ENCODE results near the gene ROPN1B.

The ROPN1B gene

DNA sequence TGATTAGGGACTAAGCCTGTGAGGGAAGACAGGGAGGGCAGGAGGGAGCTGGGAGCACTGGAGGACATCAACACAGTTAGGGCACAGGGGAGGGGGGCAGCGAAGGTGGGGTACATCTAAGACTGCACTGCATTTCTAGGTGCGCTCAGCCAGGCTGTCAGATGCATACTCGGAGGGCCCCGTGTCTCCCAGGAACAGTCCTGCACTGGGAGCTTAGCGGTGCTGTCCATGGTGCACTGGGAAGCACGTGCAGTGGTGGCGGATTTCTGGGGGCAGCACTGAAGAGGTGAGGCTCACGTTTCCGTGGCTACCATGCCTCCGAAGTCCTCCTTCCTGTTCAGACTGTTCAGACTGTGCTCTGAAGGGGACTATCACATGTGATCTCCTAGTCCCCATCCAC, 54.4 kb downstream of the ROPN1B start:
- peaks cover 20% of the 10 kb centered on the region for H3K36me3 Mint-ChIP-seq
- no peak overlapping the region for H3K4me3 Mint-ChIP-seq
- no peak for ATAC-seq (ENCODE audit: low read depth)
- no peaks in the 10 kb centered on the region for H3K27me3 Mint-ChIP-seq
- peaks cover 17% of the 10 kb centered on the region for H3K4me1 Mint-ChIP-seq
- no peak for DNase-seq (ENCODE audit: low spot score in 2 of 2)
- peaks cover 6% of the 10 kb centered on the region for H3K9me3 Mint-ChIP-seq
- H3K27ac Mint-ChIP-seq, result no peak overlapping the region

DNA sequence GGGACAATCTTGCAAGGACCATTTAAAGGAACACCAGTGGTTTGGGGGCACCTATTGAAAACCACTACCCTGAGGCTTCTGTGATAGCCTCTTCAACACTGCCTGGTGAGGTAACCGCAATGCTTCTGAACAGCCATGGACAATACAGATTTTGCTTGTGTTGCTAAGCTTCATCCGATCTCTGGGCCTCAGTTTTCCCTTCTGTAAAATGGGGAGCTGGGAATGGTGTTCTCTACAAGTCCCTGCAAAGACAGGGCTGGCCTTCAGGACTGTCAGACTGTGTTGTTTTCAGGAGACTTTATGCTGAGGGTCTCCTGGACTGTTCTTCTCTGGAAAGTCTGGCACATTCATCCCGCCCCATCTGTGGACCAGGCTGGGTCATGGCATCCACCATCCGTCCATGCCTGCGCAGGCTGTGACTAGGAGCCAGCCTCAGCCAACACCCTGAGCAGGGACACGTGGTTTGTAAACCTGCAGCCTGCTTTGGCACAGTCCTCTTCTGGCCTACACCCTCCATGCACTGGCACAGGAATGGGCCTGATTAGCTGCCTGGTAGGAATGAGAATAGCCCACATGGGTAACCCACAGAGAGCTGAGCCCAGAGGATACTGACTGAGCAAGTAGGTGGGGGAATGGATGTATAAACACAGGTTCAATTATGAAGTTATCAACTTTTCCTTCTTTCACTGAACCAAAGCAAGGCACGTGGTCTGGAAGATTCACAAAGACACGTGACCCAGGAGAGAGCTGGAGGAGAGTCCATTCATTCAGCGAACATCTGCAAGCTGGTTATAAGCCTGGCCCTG, 55.3 kb downstream of the ROPN1B start:
- DNase-seq (ENCODE audit: low spot score in 2 of 2) (no peak), ATAC-seq (ENCODE audit: low read depth) (no peak)
- H3K9me3 Mint-ChIP-seq, result peaks cover 6% of the 10 kb centered on the region
- H3K27ac Mint-ChIP-seq, result no peak overlapping the region
- peaks cover 17% of the 10 kb centered on the region for H3K4me1 Mint-ChIP-seq
- H3K4me3 Mint-ChIP-seq, result no peak overlapping the region
- peaks cover 25% of the 10 kb centered on the region for H3K36me3 Mint-ChIP-seq
- no peaks in the 10 kb centered on the region for H3K27me3 Mint-ChIP-seq

DNA sequence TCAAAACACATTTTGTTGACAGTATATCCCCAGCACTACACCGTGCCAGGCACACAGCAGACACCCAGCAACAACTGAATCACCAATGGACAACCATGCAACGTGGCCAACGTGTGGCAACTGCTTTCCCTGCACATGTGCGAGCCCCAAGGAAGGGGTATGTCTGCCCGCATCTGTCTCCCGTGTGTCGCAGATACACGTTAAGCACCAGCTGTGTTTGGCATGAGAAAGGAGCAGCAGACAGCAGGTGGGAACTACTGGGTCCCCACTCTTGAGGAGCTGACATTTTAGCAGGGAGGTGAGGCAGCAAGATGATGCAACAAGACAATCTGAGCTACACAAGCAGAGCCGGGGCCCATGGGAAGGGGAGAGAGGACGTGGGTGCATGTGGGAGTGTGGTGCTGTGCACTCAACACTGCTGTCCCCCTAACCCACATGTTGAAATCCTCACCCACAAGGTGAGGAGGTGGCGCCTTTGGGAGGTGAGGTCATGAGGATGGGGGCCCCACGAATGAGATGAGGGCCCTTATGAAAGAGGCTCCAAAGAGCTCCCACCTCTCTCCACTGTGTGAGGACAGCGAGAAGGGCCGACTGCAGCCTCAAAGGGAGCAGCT, 56.2 kb downstream of the ROPN1B start:
- Mint-ChIP-seq H3K4me1 (peaks cover 17% of the 10 kb centered on the region), H3K27ac (no peak overlapping the region), H3K36me3 (peaks cover 30% of the 10 kb centered on the region), H3K9me3 (peaks cover 6% of the 10 kb centered on the region), H3K27me3 (no peaks in the 10 kb centered on the region), H3K4me3 (no peak overlapping the region)
- ATAC-seq (ENCODE audit: low read depth), result no peak
- no peak for DNase-seq (ENCODE audit: low spot score in 2 of 2)

DNA sequence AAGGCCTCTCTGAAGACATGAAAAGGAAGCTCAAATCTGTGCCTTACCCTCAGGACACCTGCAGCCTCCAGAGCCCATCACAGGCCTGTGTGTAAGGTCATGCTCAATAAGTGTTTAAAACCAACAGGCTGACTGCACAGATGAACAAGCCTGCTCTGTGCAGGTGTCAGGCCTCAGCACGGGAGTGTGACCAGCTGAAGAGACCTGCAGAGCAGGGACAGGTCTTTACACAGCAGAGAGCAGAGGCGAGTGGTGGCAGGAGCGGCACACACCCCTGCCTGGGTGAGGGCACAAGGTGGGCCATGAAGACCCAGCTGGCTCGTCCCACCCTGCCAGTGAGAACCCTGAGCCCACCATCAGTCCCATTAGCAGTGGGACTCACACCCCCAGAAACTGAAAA, 56.9 kb downstream of the ROPN1B start:
- Mint-ChIP-seq H3K36me3 (peaks cover 34% of the 10 kb centered on the region), H3K27ac (peak overlapping the region; percentile 58), H3K4me1 (peaks cover 17% of the 10 kb centered on the region), H3K4me3 (peak overlapping the region; percentile 61), H3K9me3 (peaks cover 6% of the 10 kb centered on the region), H3K27me3 (no peaks in the 10 kb centered on the region)
- DNase-seq (ENCODE audit: low spot score in 2 of 2) (no peak), ATAC-seq (ENCODE audit: low read depth) (peak; percentile 72)

- Mint-ChIP-seq H3K4me3 (peak overlapping the region; percentile 61), H3K36me3 (peaks cover 32% of the 10 kb centered on the region)
- ATAC-seq (ENCODE audit: low read depth), result peak; percentile 81
Observed at GRCh38 chr3:126026277-126026751, 57.3 kb downstream of the ROPN1B start.

DNA sequence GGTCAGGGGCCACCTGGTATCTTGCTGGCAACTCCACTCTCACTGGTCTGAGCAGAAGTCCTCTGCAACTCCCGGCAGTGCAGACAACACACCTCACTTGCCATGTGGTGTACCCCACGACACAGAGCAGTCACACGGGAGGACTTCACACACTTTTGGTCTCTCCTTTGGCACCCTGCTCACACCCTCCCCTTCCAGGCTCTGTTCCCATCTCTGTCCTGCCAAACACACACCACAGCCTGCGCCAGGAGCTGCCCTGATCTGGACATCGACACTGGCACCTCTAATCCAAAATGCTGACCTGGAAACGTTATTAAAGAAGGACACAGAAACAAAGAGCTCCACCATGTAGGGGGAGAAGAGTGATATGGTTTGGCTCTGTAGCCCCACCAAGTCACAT, 57.8 kb downstream of the ROPN1B start:
- DNase-seq (ENCODE audit: low spot score in 2 of 2) (no peak), ATAC-seq (ENCODE audit: low read depth) (no peak)
- H3K4me3 Mint-ChIP-seq, result peak overlapping the region; percentile 61
- peaks cover 37% of the 10 kb centered on the region for H3K36me3 Mint-ChIP-seq
- peak overlapping the region; percentile 58 for H3K27ac Mint-ChIP-seq
- peaks cover 6% of the 10 kb centered on the region for H3K9me3 Mint-ChIP-seq
- no peaks in the 10 kb centered on the region for H3K27me3 Mint-ChIP-seq
- H3K4me1 Mint-ChIP-seq, result peaks cover 17% of the 10 kb centered on the region

More at GRCh38 chr3:126026277-126026751, 57.3 kb downstream of the ROPN1B start:
- DNase-seq (ENCODE audit: low spot score in 2 of 2), result no peak
- Mint-ChIP-seq H3K9me3 (peaks cover 6% of the 10 kb centered on the region), H3K27me3 (no peaks in the 10 kb centered on the region), H3K4me1 (peaks cover 17% of the 10 kb centered on the region), H3K27ac (peak overlapping the region; percentile 58)

GRCh38 chr3:126028096-126028495, 59.1 kb downstream of the ROPN1B start:
- no peaks in the 10 kb centered on the region for H3K27me3 Mint-ChIP-seq
- ATAC-seq (ENCODE audit: low read depth) (no peak), DNase-seq (ENCODE audit: low spot score in 2 of 2) (no peak)
- H3K36me3 Mint-ChIP-seq, result peaks cover 42% of the 10 kb centered on the region
- H3K4me1 Mint-ChIP-seq, result peaks cover 17% of the 10 kb centered on the region
- H3K9me3 Mint-ChIP-seq, result peaks cover 6% of the 10 kb centered on the region
- peak overlapping the region; percentile 58 for H3K27ac Mint-ChIP-seq
- H3K4me3 Mint-ChIP-seq, result no peak overlapping the region

- Mint-ChIP-seq H3K9me3 (peaks cover 6% of the 10 kb centered on the region), H3K36me3 (peaks cover 42% of the 10 kb centered on the region), H3K4me3 (no peak overlapping the region), H3K27me3 (no peaks in the 10 kb centered on the region), H3K27ac (no peak overlapping the region), H3K4me1 (peaks cover 17% of the 10 kb centered on the region)
- ATAC-seq (ENCODE audit: low read depth) (no peak), DNase-seq (ENCODE audit: low spot score in 2 of 2) (no peak)
Observed at GRCh38 chr3:126029241-126029640, 60.3 kb downstream of the ROPN1B start.

DNA sequence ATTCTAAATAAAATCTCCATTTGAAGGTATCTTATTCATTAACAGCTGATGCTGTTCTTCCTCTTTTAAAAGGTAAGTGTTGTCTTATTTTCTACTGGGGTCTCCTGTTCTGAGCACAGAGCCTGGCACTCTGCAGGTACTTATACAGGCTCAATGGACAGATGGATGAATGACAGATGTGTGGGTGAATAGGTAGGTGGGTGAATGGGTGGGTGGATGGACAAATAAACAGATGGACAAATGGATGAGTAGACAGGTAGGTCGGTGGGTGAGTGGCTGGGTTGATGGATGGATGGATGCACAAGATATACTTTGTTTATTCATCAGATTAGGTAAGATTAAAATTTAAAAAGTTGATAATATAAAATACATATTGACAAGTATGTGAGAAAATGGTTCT, 61.5 kb downstream of the ROPN1B start:
- H3K27ac Mint-ChIP-seq, result no peak overlapping the region
- H3K4me3 Mint-ChIP-seq, result no peak overlapping the region
- peaks cover 49% of the 10 kb centered on the region for H3K36me3 Mint-ChIP-seq

DNA sequence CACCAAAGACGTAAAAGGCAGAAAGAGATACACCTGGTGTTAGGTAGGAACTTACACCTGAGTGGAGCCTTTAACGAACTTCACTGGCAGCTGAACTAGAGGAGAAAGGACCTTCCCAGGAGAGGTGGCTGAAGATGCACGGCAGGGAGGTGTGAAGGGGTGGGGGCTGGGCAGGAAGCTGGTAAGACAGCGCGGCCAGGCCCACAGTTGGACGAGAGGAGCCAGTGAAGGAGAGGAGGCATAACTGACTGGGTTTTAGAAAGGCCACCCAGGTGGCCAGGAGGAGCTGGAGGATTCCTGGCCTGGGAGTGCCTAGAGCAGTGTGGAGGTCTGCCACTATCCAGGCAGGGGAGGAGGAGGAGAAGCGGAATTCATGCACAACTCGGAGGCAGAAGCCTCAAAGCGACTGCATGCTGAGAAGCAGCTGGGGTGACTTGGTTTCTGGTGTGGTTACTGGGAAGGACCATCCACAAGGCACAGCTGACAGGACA, 63.0 kb downstream of the ROPN1B start:
- no peak for DNase-seq (ENCODE audit: low spot score in 2 of 2)
- no peak for ATAC-seq (ENCODE audit: low read depth)
- peaks cover 49% of the 10 kb centered on the region for H3K36me3 Mint-ChIP-seq
- H3K4me3 Mint-ChIP-seq, result no peak overlapping the region
- peaks cover 6% of the 10 kb centered on the region for H3K4me1 Mint-ChIP-seq
- no peaks in the 10 kb centered on the region for H3K27me3 Mint-ChIP-seq
- H3K9me3 Mint-ChIP-seq, result peaks cover 6% of the 10 kb centered on the region
- H3K27ac Mint-ChIP-seq, result no peak overlapping the region

More for the DNA sequence above, 61.5 kb downstream of the ROPN1B start:
- Mint-ChIP-seq H3K9me3 (peaks cover 6% of the 10 kb centered on the region), H3K27me3 (no peaks in the 10 kb centered on the region), H3K4me1 (peaks cover 18% of the 10 kb centered on the region)
- ATAC-seq (ENCODE audit: low read depth) (no peak), DNase-seq (ENCODE audit: low spot score in 2 of 2) (no peak)
